SHP77 (cell line): ENCODE data around the gene KIF5B.

ENCODE experiments used
- DNase-seq, 2 experiments: peaks; one replicate each; lab custom pipeline; 2025; lab: John Stamatoyannopoulos, UW

KIF5B gene

GRCh38 chr10:31961277-31962074, 94.7 kb downstream of the KIF5B start:
- DNase-seq: peak; percentile 15 to 27

- DNase-seq: no peak
Observed at GRCh38 chr10:31959461-31960173, 96.6 kb downstream of the KIF5B start.
